CD14-positive monocyte (primary cell): Measurements from ENCODE around the gene DUSP16. TPM values are rescaled to one million over a fixed set of nuclear protein-coding genes. Genes with fewer than 3 reads are reported as not detected.

Source experiments
- DNase-seq, 3 donors: peaks; one replicate each; pipeline ENCODE4 v3.0.0-alpha.2; 2011 to 2022
- H2AFZ ChIP-seq: 2 replicates; pipeline ENCODE4 v1.6.0; 2012; ENCODE audit warnings: mild to moderate bottlenecking, low read depth, low read length, inconsistent platforms; ENCODE audit not compliant: insufficient read depth, poor library complexity, severe bottlenecking
- H3K27ac ChIP-seq, 2 donors: 1 replicate in 1 of 2; 2 replicates in 1 of 2; pipeline ENCODE4 v1.5.1; 2012 to 2013; ENCODE audit warnings: low read length in 2 of 2, control low read depth in 1 of 2, inconsistent platforms in 1 of 2, low read depth in 1 of 2, mild to moderate bottlenecking in 1 of 2
- H3K27me3 ChIP-seq, 2 donors: one replicate each; pipeline versions ENCODE4 v1.6.0 to v1.6.1; 2011 to 2013; ENCODE audit warnings: low read length in 2 of 2; ENCODE audit not compliant: control insufficient read depth in 2 of 2, insufficient read depth in 2 of 2
- H3K36me3 ChIP-seq, 2 donors: replicated peaks in 1 of 2; 1 replicate in 1 of 2; 2 replicates in 1 of 2; pipeline versions ENCODE4 v1.5.1 to v1.6.1; 2012 to 2013; ENCODE audit warnings: low read length in 2 of 2, control low read depth in 1 of 2, inconsistent platforms in 1 of 2, mild to moderate bottlenecking in 1 of 2; ENCODE audit not compliant: insufficient read depth in 2 of 2, control insufficient read depth in 1 of 2
- H3K4me1 ChIP-seq, 2 donors: 1 replicate in 1 of 2; 2 replicates in 1 of 2; pipeline versions ENCODE4 v1.5.1 to v1.6.1; 2012 to 2013; ENCODE audit warnings: low read length in 2 of 2, control low read depth in 1 of 2, inconsistent platforms in 1 of 2, mild to moderate bottlenecking in 1 of 2, moderate library complexity in 1 of 2; ENCODE audit not compliant: insufficient read depth in 2 of 2, control insufficient read depth in 1 of 2
- H3K4me2 ChIP-seq: replicated peaks from 2 replicates; pipeline ENCODE3; 2012; ENCODE audit warnings: low read length, moderate library complexity, mild to moderate bottlenecking; ENCODE audit not compliant: poor library complexity, severe bottlenecking; ENCODE audit errors: extremely low read depth
- H3K4me3 ChIP-seq, 3 experiments: fragments of 200-600 bp in 1 of 3; sonication (generic) in 1 of 3; replicated peaks in 1 of 3; 1 replicate in 2 of 3; 2 replicates in 1 of 3; pipeline ENCODE4 v1.5.1; 2011 to 2013; ENCODE audit warnings: low read length in 3 of 3, mild to moderate bottlenecking in 3 of 3, control low read depth in 2 of 3, low read depth in 2 of 3, inconsistent platforms in 1 of 3, moderate library complexity in 1 of 3
- H3K79me2 ChIP-seq: 2 replicates; pipeline ENCODE4 v1.6.0; 2012; ENCODE audit warnings: mild to moderate bottlenecking, control low read depth, inconsistent platforms, low read length, moderate library complexity; ENCODE audit not compliant: insufficient read depth
- H3K9ac ChIP-seq: 2 replicates; pipeline ENCODE4 v1.6.0; 2017; ENCODE audit warnings: low read length, mild to moderate bottlenecking; ENCODE audit not compliant: insufficient read depth, poor library complexity, severe bottlenecking
- H3K9me3 ChIP-seq, 2 donors: replicated peaks in 1 of 2; 1 replicate in 1 of 2; 2 replicates in 1 of 2; pipeline versions ENCODE4 v1.5.1 to v1.6.1; 2012 to 2013; ENCODE audit warnings: low read length in 2 of 2, control low read depth in 1 of 2; ENCODE audit not compliant: control insufficient read depth in 1 of 2, insufficient read depth in 1 of 2
- H4K20me1 ChIP-seq: 2 replicates; pipeline ENCODE4 v1.6.0; 2012; ENCODE audit warnings: mild to moderate bottlenecking, low read length, control low read depth, moderate library complexity; ENCODE audit not compliant: insufficient read depth
- H3K27ac Mint-ChIP-seq, 7 donors: one replicate each; pipeline ENCODE4 v1.8.0; 2020; ENCODE audit warnings: mild to moderate bottlenecking in 7 of 7, mixed read lengths in 7 of 7, moderate library complexity in 6 of 7, inconsistent platforms in 2 of 7
- H3K27me3 Mint-ChIP-seq, 3 donors: one replicate each; pipeline ENCODE4 v1.8.0; 2021 to 2022; ENCODE audit warnings: low read depth in 3 of 3, mild to moderate bottlenecking in 3 of 3, mixed read lengths in 3 of 3, moderate library complexity in 3 of 3, inconsistent platforms in 1 of 3
- H3K36me3 Mint-ChIP-seq, 2 donors: one replicate each; pipeline ENCODE4 v1.8.0; 2020; ENCODE audit warnings: mixed read lengths in 2 of 2, inconsistent platforms in 1 of 2, mild to moderate bottlenecking in 1 of 2
- H3K4me1 Mint-ChIP-seq: one replicate; pipeline ENCODE4 v1.8.0; 2020; ENCODE audit warnings: mild to moderate bottlenecking, mixed read lengths
- H3K4me3 Mint-ChIP-seq, 2 donors: one replicate each; pipeline ENCODE4 v1.8.0; 2020; ENCODE audit warnings: mild to moderate bottlenecking in 2 of 2, mixed read lengths in 2 of 2, moderate library complexity in 1 of 2
- H3K9me3 Mint-ChIP-seq, 7 donors: one replicate each; pipeline ENCODE4 v1.8.0; 2020 to 2022; ENCODE audit warnings: mixed read lengths in 7 of 7, mild to moderate bottlenecking in 6 of 7, moderate library complexity in 6 of 7, inconsistent platforms in 2 of 7
- CTCF ChIP-seq: fragments of 200-600 bp; IDR thresholded peaks from one replicate; pipeline ENCODE4 v1.8.0; 2022; ENCODE audit warnings: antibody characterized with exemption, mild to moderate bottlenecking
- WGBS: methylation state at CpG from one replicate; pipeline ENCODE4 v1.1.5; 2013; ENCODE audit warnings: missing lambda C conversion rate; ENCODE audit not compliant: insufficient coverage; 5-methylcytosine and 5-hydroxymethylcytosine counted together
- intact Hi-C, 2 donors: fragments of 100-400 bp; cut with micrococcal nuclease; formaldehyde crosslinking; loops; one replicate each; pipeline versions ENCODE4 v1.15.0 to v1.15.1; 2023
- polyA plus RNA-seq, 3 donors: library from polyadenylated mRNA; depleted of rRNA in 1 of 3; unstranded in 2 of 3; stranded (reverse) in 1 of 3; fragments of 300-500 nt in 2 of 3; fragments of >200 nt in 1 of 3; fragmentation: Illumina TruSeq in 2 of 3; gene quantifications; 1 replicate in 2 of 3; 2 replicates in 1 of 3; pipeline ENCODE4 v1.2.3, GENCODE V29; 2012 to 2021

The DUSP16 gene
- polyA plus RNA-seq, 3 donors: 0.04 to 0.46 (median 0.27) TPM

- Histone ChIP-seq H3K4me3 (no peak overlapping the region), H4K20me1 (no peaks in the 10 kb centered on the region), H3K27me3 (no peaks in the 10 kb centered on the region), H3K9ac (no peak overlapping the region), H3K79me2 (no peaks in the 10 kb centered on the region), H3K9me3 (no peaks in the 10 kb centered on the region), H3K27ac (no peak overlapping the region), H3K4me1 (no peaks in the 10 kb centered on the region), H3K36me3 (no peaks in the 10 kb centered on the region), H2AFZ (no peak overlapping the region), H3K4me2 (no peak overlapping the region)
- no peaks in the 10 kb centered on the region for H3K4me1 Mint-ChIP-seq
- TF ChIP-seq CTCF: no peak
- intact Hi-C loops: no loop called here
- no peak overlapping the region for H3K27ac Mint-ChIP-seq
- H3K27me3 Mint-ChIP-seq: peaks cover 0 to 2% (median 0%) of the 10 kb centered on the region in 3 donors
- DNase-seq: no peak
- H3K36me3 Mint-ChIP-seq: no peaks in the 10 kb centered on the region
- no CpG with 5 or more reads among the region's 3 CpGs for WGBS
- H3K4me3 Mint-ChIP-seq: no peak overlapping the region
- peaks cover 0 to 1% (median 0%) of the 10 kb centered on the region in 7 donors for H3K9me3 Mint-ChIP-seq
These were observed 61.5 kb downstream of the DUSP16 start for GRCh38 chr12:12501121-12501520.

GRCh38 chr12:12499909-12500604, 62.6 kb downstream of the DUSP16 start:
- peak overlapping the region in 2 of 7 donors; percentile 10 to 21 for H3K27ac Mint-ChIP-seq
- Histone ChIP-seq H3K4me3 (no peak overlapping the region), H4K20me1 (no peaks in the 10 kb centered on the region), H3K9ac (no peak overlapping the region), H3K79me2 (no peaks in the 10 kb centered on the region), H3K4me1 (no peaks in the 10 kb centered on the region), H3K36me3 (no peaks in the 10 kb centered on the region), H2AFZ (no peak overlapping the region), H3K4me2 (no peak overlapping the region), H3K27me3 (no peaks in the 10 kb centered on the region), H3K27ac (no peak overlapping the region), H3K9me3 (no peaks in the 10 kb centered on the region)
- intact Hi-C loops: no loop called here
- peaks cover 0 to 1% (median 0%) of the 10 kb centered on the region in 7 donors for H3K9me3 Mint-ChIP-seq
- no peaks in the 10 kb centered on the region for H3K36me3 Mint-ChIP-seq
- WGBS: 91% methylated on average over 2 of the region's 5 CpGs
- H3K27me3 Mint-ChIP-seq: peaks cover 0 to 2% (median 0%) of the 10 kb centered on the region in 3 donors
- no peak for DNase-seq
- H3K4me3 Mint-ChIP-seq: no peak overlapping the region
- H3K4me1 Mint-ChIP-seq: no peaks in the 10 kb centered on the region
- no peak for TF ChIP-seq CTCF
